Inflammatory macrophage (primary cell): ENCODE results near the gene MYO1D.

Experiments used
- DNase-seq, 2 donors: peaks; one replicate each; pipeline ENCODE4 v3.0.0-alpha.2; 2020 to 2022

MYO1D gene

DNA sequence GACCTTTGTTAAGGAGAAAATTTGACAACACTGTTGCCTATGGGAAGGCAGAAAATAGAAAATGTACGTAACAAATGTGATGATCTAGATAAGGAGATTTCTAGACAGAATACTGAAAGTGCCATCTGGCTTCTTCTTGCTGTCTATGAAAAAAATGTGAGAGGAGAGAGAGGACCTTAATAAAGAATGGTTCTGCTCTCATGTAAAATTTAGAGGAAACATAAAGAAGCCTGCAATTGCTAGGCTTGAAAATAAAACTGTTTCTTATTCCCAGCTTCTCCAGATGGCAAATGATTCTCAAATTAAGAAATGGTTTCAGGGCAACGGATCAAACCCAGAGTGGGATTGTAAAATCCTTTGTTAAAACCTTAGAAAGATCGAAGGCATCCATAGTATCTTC lies 261.6 kb downstream of the MYO1D start:
- no peak for DNase-seq

DNA sequence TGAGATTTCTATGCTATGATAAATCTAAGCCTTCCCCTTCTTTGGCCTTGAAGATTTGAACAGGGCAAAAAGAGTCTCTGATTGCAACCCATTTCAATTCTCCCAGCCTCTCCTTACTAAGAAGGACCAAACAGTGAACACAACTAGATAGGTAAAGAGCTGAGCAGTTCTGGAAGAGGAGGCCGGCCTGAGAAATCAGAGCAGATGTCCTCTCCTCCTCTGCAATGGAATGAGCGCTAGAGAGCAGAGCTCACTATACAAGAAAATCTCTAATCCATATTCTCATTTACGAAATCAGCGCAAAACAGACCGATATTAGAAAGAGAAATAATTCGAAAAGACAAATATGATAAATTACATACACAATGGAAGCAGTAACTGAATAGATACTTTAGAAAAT lies 266.0 kb downstream of the MYO1D start:
- no peak for DNase-seq

DNA sequence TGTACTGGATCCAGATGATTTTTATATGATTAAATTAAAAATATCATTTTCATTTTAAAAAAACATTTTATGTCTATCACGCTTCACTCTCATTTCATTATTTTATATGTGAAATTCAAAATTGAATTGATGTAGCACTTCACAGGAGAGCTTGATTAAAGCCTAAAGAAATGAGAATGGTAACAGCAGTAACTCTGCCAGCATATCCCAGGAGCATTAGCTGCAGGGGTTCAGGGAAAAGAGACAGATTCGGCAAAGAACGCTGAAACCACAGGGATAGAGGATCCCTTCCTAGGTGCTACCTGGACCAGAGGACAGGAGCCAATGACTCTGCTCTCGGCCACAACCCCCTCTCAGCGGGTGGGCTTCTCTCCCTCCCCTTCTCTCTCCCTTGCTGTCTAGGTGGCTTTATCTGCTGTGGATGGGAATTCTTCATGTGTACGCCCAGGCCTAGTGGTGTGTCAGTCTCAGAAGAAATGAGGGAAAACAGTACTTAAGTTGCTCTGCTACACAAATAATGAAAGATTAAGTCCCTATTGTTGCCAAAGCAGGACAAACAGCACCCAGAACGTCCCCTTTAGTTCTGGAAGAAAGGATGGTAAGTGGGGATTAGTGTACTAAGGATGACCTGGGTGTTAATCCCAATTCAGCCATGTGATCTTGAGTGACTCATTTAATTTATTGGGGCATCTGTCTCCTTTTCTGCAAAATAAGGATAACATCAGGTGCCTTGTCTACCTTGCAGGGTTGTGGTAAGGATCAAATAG lies 266.9 kb downstream of the MYO1D start:
- no peak for DNase-seq

DNA sequence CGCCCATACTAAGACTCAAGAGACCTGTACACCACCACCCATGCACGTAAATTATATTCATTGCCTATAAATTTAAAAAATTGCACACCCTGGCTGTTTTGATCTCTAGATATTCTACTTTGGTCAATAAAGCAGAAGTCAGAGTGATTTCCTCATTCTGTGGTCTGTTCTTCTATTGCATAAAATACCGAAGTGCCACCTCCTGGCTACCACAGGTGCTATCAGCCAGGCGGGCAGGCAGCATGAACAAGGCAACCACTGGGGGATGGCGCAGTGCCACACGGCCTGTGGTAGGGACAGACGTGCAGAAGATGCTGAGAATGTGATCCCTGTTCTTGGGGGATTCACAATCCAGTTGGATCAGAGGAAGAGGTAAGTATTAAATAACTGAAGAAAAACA lies 267.8 kb downstream of the MYO1D start:
- DNase-seq, result peak; percentile 42 to 58

DNA sequence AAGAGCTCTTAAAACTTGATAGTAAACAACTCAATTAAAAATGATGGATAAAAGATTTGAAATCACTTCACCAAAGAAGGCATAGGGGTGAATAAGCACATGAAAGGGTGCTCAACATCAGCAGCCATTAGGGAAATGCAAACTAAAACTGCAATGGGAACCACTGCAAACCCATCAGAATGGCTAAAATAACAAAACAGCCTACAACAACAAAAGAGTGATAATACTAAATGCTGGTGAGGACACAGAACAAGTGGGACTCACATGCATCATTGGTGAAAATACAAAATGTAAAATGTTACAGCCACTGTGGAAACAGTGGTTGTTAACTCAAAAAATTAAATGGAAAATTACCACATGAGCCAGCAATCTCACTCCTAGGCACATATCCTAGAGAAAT lies 268.7 kb downstream of the MYO1D start:
- no peak for DNase-seq

DNA sequence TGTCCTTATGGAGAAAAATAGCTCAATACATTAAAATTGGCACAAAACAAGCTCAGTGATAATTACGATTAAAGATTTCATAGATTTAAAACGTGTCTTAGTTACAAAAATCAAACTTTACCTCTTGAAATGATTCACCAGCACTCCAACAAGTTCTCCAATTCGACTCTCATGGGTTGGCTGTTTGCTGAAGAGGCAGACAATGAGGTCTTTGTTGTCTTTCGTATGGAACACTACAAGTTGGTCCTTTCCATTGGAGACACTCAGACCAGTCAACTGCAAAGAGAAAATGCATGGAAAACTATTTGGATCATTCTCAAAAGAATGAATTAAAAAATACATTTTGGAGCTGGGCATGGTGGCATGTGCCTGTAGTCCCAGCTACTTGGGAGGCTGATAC lies 272.0 kb downstream of the MYO1D start:
- no peak for DNase-seq

DNA sequence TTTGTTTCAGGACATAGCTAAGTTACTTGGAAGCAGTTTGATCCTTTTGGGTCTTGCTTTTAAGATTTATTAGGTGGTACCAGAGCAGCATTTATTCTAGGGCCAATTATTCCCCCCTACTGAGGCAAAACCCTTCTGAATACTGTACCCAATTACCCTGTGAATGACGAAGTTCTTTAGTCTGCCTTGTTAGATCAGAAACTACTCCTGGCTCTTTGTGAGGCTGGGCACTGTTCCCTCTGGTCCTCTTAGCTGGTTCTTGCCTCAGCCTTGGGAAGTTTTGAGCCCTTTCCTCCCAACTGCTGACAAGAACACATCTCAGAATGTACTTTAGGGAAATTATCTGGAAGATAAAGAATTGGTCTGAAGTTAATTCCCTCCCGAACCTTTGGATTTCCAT lies 274.5 kb downstream of the MYO1D start:
- no peak for DNase-seq

DNA sequence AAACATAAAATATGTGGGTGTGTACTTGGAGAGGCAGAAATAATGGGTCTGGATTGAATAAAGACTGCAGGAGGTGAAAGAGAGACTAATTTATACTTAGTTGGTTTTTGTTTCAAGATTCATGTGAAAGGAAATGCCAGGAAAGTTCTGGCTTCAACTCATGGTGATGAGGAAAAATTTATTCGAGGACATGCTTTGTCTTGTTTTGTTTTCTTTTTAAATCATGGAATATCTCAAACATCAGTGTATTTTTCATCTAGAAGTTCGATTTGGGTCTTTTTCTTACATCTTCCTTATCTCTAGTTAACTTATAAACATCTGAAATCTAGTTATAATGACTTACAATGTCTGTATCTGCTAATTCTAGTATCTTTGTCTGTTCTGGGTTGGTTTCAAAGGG lies 275.1 kb downstream of the MYO1D start:
- DNase-seq, result no peak

DNA sequence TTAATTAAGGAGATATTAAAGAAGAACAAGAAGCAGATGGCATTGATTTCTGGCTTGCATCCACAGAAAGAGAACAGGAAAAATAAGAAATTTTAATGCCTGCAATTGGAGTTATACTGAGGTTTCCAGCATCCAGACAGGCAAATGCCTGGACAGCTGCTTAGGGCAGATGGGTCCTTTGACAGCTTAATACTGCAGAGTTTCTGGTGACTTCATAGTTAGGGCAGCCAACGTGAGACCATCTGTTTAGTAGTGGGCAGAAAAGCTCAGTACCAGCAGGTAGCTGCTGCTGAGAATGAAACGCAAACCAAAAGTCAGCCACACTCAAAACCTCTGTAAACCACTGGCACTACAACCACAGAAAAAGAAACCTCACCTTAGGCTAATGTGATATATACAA lies 280.3 kb downstream of the MYO1D start:
- no peak for DNase-seq

DNA sequence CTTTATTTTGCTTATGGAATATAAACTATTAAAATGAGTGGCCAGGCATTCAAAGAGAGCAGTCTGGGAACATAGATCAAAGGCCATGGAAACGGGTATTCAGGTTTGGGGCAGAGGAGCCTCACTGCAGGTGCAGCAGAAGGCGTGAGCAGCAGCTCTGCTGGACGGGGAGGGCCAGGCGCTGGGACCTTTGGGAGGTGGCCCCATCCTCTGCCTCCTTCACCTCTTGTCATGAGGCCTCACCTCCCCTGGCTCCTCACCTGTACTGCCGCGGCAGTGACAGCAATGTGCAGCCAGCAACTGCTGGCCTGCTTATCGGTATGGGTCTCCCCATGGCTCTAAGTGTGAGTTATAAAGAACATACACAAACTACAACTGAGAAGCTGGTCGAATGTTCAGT lies 280.7 kb downstream of the MYO1D start:
- DNase-seq, result no peak

DNA sequence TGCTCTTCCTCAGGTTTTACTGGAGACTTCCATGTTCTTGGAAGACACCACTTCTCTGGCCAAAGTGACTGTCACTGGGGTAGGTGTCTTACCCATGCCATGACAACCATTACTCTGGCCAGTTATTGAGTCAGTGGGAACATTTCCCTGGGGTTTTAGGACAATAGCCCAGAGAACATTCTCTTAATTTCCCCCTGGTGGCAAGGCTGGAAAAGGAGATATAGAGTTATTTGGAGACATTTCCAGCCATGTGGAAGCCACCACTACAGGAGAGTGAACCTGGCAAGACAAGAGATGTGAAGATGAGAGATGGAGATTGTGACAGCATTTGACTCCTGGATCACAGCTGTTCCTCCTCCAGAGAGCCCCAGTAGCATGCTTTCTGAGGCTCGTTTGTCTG lies 283.9 kb downstream of the MYO1D start:
- no peak for DNase-seq

DNA sequence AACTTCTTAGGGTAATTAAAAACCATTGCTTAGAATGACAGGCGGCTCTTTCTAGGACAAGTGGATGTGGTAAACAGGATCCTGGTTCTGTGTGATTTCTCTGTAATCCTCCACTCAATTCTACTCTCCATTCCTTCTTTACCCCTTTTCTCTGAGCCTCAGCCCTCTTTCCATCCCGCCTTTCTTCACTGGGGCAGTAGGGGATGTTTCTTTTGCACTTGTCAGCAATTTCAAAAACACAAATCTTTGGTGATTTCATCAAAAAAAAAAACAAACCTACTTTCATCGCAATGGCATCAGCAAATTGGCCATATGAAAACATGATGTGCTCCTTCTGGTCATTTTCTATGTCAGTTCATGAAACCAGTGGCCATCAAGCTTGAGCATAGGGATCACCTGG lies 285.5 kb downstream of the MYO1D start:
- DNase-seq, result no peak

DNA sequence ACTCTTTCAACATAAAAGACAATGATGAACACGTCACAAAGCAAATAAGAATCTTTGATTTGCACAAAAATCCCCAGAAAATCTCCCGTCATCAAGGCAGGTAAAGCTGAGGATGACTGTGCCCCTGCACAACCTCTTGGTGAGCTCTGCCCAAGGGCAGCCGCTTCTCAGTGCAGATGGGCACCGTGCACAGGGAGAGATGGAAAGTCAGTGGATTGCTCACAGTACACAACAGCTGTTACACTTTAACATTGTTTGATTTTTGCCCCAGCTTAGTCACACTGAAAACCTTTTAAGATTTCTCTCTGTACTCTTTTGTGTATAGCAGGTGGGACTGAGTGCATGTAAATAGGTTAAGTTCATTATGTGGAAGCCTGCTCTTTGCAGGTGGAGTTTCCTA lies 285.9 kb downstream of the MYO1D start:
- no peak for DNase-seq

DNA sequence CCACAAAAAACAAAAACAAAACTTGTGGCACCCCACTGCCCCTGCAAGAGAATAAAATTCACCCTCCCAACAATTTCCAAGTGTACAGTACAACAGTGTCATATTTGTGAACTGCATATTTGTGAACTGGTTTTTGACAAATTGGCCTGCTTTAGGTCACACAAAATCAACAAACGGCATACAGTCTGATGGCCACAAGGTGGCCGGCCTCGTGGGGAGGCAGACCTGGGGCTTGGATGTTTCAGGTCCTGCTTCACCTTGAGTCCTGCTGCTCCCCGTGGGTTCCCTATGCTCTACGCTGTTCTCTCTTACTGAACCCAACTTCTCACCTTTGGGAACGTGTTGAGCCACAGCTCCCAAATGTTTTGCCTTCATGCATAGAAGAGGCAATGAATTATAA lies 287.9 kb downstream of the MYO1D start:
- no peak for DNase-seq

DNA sequence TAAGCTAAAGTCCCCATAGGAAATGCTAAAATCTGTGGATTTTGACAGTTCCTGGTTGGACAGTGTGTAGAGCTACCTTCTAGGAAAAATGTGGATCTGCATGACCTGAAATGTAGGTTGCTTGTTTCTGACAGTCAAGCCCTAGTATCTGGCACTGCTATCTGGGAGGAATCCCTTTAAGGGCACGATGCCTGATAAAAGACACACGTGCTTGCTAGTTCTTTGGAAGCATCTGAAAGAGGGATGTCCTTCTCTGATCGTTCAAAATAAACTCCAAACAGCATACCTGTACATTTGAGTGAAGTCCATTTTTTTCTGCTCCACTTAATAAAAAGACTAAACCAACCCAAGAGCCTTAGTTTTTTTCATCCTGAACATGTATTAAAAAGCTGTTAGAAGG lies 288.8 kb downstream of the MYO1D start:
- no peak for DNase-seq

DNA sequence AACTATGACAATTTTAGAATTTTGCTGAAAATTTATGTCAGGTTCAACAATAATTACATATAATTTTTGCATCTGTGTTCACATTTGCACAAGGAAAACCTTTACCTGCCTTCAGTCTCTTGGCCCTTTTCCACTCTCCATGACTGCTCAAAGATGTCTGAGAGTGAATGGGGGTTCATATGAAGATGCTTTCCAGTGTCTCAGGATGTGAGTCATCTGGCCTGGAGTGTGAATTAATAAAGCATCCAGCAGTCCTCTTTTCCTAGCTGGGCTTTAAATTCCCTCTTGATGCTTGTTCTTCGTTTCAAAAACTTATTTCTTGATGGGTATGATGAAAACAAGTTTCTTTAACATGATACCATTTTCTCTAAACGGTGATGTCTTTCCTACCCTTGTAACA lies 290.3 kb downstream of the MYO1D start:
- DNase-seq, result no peak

DNA sequence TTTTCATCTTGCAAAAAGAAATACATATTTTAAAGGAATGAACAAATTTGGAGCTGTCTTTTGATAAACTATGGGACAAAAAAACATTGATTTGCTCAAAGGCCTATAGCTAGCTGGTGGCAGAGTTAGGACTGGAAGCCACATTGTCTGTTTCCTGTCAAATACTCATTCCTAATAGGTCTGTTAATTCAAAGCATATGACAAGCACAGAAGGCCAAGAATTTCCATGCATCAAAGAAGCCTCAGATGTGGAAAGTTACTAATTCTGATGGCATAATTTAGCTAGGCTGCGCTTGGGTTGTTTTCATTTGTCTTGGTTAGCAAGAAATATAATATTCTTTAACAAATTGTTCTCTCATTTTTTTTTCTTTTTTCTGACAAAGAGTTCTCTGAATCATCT lies 292.1 kb downstream of the MYO1D start:
- DNase-seq, result no peak

DNA sequence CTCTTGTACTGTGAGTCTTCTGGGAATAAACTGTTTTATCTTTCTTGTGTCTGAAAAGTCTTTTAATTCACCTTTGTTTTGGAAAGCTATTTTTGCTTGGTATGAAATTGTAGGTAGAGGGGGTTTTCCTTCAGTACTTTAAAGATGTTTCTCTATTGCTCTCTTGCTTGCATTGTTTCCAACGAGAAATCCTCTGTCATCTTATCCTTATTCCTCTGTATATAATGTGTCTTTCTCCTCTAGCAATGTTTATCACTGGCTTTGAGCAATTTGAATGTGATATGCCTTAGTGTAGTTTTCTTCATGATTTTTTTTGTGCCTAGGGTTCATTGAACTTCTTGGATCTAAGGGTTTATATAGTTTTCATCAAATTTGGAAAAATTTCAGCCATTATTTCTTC lies 293.9 kb downstream of the MYO1D start:
- no peak for DNase-seq

DNA sequence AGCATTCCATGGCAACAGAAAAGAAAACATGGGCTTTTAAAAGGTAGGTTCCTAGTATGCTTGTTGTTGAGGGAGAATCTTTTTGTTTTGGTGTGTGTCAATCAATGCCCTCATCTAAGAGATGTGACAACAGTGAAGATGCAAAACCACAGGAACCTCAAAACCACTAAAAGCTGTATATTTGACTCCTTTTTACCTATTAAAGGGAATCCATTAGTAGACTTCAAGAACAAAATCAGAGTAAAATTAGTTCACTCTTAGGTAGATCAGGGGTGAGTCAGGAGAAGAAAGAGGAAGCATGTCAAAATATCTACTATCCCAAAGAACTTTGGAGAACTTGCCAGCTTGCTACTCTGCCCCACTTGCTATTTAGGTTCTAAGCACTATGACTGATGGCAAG lies 301.1 kb downstream of the MYO1D start:
- peak; percentile 10 to 25 for DNase-seq

DNA sequence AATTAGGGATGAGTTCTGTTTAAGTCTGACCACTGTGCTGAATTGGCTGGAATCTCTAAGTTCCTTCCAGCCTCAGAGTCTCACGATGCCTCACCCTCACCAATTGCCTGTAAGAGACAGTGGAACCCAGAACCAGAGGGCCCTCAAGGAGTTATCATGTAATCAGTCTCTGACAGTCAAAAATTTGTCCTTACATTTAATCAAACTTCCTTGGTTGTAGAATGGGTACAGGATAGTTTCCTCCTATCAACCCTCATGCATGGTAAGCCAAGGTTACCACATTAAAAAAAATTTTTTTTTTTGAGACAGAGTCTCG lies 306.9 kb downstream of the MYO1D start:
- no peak for DNase-seq

DNA sequence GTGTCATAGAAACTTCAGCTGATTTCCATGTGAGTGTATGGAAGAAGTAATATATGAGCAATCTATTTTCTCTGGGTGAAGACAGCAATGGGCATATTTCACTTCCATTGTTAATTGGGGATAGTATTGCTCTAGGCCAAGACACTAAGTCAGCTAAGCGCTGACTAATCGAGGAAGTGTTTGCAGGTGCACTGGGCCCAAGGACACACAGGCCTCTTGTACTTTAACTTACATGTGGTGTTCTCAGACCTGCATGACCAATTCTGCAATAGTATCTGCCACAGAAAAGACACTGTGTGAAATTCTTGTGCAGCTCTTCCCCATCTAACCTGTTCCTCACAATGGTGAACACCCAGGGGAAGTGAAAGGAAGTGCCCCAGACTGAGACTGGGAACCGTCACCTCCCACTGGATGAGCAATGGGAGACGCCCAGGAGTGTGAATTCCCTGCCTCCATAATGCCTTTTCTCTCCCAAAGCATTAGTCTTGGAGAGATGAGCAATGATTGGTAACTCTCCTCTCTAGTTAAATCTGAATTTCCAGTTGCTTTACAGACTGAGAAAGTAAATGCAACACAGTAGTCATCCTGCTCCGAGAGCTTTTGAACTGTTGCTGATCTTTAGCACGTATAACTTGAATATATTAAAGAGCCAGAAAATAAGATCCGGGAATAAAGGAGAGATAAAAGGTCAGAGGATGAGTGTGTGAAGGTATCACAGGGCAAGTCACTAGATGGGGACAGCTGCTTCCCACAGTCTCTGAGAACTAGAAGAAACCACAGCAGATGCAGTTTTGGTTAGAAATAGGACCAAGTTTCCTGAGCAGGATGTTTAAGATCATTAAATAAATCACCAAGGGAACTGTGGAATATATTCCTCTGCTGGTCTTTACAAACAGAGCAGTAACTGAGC lies 307.5 kb downstream of the MYO1D start:
- peak; percentile 21 to 38 for DNase-seq

DNA sequence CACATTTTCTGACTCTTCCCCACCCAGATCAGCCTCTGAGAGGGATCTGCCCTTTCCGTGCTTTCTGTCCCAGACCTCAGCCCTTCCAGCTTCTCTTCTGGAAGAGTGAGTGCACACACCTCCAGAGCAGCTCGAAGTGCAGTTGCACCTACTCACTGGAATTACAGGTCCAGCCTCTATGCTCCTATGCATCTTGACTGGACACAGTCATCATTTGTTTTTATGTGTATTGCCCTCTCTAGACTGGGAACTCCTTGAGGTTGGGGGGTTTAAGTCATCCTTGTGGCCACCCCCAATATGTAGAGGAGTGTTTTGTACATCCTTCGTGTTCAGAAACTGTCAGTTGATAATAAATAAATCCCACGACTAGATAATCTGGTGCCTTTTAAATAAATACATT lies 308.2 kb downstream of the MYO1D start:
- DNase-seq, result no peak

DNA sequence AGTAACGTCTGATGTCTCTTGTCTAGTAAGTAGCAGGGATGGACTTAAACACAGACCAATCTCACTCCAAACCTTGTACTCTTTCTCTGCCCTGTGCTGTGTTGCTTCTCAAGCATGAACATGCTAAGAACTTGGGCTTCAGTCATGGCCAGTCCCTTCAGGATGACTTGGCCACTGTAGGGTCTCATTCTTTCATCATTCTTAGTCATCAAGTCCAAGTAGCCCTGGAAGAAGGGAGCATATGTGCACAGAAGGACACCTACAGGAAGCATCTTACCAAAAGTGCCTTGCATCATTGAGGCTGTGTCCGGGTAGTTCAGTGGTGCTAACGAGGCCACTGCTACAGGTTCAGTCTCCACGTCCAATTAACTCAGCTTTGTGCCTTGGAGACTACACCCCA lies 309.4 kb downstream of the MYO1D start:
- no peak for DNase-seq

DNA sequence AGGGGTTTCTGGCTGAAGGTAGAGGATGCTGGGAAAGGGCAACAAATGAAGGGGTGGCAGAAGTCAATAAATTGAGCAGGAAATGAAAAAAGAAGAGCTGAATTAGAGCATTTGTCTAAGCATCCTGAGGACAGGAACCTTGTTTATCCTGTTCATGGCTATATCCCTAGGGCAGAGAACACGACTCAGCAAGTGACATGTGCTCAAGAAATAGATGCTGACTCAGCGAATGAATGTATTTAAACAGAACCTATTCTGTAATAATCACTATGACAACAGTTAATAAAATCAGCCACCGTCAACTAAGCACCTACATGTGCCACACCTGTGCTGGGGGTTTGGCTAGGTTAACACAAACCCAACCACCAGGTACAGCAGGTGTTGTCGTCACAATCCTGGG lies 309.8 kb downstream of the MYO1D start:
- DNase-seq, result no peak
